Measurements from ENCODE around the gene RHAG. TPM values are rescaled to one million over a fixed set of nuclear protein-coding genes. Genes with fewer than 3 reads are reported as not detected.

RHAG gene
- total and polyA plus RNA-seq, 2 experiments from 2014 or later = not detected

DNA sequence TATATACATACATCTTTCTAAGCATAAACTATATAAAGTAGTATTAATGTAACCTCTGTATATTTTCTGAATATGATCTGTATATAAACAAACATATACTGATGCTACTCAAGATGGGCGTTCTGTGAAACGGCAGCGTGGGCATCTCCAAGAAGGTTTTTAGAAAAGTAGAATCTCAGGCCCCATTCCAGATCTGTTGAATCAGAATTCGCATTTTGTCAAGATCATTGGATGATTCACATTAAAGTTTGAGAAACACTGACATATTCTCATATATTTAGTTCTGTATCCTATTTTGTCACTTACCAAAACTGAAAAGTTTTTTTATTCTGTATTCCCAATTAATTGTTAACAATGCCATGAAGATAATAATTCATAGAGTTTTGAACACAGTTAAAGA lies 80.7 kb downstream of the RHAG start:
- Mint-ChIP-seq H3K27ac (no peak overlapping the region), H3K27me3 (ENCODE audit: insufficient read depth, low read depth, poor library complexity) (peaks cover 23% of the 10 kb centered on the region), H3K9me3 (no peaks in the 10 kb centered on the region), H3K36me3 (ENCODE audit: low read depth) (peaks cover 40% of the 10 kb centered on the region), H3K4me3 (no peak overlapping the region), H3K4me1 (peaks cover 36% of the 10 kb centered on the region)
- Histone ChIP-seq H3F3A (replicated peaks; ENCODE audit: low read depth) (peaks cover 4% of the 10 kb centered on the region), H3K4me3 (no peak overlapping the region), H3K27ac (ENCODE audit: low read depth) (no peak overlapping the region), H2AFZ (no peak overlapping the region), H3K79me2 (replicated peaks; ENCODE audit: insufficient read depth) (peaks cover 13% of the 10 kb centered on the region; the same call in 1 of the 2 replicates), H4K20me1 (replicated peaks; ENCODE audit: insufficient read depth) (no peaks in the 10 kb centered on the region; the same call in 1 of the 2 replicates), H3K4me2 (no peak overlapping the region), H3K27me3 (ENCODE audit: insufficient read depth) (peaks cover 97% of the 10 kb centered on the region), H3K9me2 (ENCODE audit: insufficient read depth) (no peaks in the 10 kb centered on the region), H3K4me1 (ENCODE audit: insufficient read depth) (peaks cover 26% of the 10 kb centered on the region), H3K36me3 (ENCODE audit: insufficient read depth) (no peaks in the 10 kb centered on the region)
- no peak for DNase-seq (ENCODE audit: low spot score)
- no peak for TF ChIP-seq JUNB (IDR thresholded peaks at IDR 0.05; ENCODE audit: unreplicated experiment)
- TF ChIP-seq, protein P1, sequence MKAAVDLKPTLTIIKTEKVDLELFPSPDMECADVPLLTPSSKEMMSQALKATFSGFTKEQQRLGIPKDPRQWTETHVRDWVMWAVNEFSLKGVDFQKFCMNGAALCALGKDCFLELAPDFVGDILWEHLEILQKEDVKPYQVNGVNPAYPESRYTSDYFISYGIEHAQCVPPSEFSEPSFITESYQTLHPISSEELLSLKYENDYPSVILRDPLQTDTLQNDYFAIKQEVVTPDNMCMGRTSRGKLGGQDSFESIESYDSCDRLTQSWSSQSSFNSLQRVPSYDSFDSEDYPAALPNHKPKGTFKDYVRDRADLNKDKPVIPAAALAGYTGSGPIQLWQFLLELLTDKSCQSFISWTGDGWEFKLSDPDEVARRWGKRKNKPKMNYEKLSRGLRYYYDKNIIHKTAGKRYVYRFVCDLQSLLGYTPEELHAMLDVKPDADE (IDR thresholded peaks at IDR 0.05) = no peak
- TF ChIP-seq CREB1 (CRISPR knock-in tag; IDR thresholded peaks at IDR 0.05; ENCODE audit: low read depth) = no peak
- no peak for TF ChIP-seq ZNF331 (CRISPR knock-in tag; IDR thresholded peaks at IDR 0.05; ENCODE audit: low read depth)
- TF ChIP-seq, protein P2, sequence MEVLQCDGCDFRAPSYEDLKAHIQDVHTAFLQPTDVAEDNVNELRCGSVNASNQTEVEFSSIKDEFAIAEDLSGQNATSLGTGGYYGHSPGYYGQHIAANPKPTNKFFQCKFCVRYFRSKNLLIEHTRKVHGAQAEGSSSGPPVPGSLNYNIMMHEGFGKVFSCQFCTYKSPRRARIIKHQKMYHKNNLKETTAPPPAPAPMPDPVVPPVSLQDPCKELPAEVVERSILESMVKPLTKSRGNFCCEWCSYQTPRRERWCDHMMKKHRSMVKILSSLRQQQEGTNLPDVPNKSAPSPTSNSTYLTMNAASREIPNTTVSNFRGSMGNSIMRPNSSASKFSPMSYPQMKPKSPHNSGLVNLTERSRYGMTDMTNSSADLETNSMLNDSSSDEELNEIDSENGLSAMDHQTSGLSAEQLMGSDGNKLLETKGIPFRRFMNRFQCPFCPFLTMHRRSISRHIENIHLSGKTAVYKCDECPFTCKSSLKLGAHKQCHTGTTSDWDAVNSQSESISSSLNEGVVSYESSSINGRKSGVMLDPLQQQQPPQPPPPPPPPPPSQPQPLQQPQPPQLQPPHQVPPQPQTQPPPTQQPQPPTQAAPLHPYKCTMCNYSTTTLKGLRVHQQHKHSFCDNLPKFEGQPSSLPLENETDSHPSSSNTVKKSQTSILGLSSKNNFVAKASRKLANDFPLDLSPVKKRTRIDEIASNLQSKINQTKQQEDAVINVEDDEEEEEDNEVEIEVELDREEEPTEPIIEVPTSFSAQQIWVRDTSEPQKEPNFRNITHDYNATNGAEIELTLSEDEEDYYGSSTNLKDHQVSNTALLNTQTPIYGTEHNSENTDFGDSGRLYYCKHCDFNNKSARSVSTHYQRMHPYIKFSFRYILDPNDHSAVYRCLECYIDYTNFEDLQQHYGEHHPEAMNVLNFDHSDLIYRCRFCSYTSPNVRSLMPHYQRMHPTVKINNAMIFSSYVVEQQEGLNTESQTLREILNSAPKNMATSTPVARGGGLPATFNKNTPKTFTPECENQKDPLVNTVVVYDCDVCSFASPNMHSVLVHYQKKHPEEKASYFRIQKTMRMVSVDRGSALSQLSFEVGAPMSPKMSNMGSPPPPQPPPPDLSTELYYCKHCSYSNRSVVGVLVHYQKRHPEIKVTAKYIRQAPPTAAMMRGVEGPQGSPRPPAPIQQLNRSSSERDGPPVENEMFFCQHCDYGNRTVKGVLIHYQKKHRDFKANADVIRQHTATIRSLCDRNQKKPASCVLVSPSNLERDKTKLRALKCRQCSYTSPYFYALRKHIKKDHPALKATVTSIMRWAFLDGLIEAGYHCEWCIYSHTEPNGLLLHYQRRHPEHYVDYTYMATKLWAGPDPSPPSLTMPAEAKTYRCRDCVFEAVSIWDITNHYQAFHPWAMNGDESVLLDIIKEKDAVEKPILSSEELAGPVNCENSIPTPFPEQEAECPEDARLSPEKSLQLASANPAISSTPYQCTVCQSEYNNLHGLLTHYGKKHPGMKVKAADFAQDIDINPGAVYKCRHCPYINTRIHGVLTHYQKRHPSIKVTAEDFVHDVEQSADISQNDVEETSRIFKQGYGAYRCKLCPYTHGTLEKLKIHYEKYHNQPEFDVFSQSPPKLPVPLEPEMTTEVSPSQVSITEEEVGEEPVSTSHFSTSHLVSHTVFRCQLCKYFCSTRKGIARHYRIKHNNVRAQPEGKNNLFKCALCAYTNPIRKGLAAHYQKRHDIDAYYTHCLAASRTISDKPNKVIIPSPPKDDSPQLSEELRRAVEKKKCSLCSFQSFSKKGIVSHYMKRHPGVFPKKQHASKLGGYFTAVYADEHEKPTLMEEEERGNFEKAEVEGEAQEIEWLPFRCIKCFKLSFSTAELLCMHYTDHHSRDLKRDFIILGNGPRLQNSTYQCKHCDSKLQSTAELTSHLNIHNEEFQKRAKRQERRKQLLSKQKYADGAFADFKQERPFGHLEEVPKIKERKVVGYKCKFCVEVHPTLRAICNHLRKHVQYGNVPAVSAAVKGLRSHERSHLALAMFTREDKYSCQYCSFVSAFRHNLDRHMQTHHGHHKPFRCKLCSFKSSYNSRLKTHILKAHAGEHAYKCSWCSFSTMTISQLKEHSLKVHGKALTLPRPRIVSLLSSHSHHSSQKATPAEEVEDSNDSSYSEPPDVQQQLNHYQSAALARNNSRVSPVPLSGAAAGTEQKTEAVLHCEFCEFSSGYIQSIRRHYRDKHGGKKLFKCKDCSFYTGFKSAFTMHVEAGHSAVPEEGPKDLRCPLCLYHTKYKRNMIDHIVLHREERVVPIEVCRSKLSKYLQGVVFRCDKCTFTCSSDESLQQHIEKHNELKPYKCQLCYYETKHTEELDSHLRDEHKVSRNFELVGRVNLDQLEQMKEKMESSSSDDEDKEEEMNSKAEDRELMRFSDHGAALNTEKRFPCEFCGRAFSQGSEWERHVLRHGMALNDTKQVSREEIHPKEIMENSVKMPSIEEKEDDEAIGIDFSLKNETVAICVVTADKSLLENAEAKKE (CRISPR knock-in tag; IDR thresholded peaks at IDR 0.05) = no peak
- TF ChIP-seq, protein P3, sequence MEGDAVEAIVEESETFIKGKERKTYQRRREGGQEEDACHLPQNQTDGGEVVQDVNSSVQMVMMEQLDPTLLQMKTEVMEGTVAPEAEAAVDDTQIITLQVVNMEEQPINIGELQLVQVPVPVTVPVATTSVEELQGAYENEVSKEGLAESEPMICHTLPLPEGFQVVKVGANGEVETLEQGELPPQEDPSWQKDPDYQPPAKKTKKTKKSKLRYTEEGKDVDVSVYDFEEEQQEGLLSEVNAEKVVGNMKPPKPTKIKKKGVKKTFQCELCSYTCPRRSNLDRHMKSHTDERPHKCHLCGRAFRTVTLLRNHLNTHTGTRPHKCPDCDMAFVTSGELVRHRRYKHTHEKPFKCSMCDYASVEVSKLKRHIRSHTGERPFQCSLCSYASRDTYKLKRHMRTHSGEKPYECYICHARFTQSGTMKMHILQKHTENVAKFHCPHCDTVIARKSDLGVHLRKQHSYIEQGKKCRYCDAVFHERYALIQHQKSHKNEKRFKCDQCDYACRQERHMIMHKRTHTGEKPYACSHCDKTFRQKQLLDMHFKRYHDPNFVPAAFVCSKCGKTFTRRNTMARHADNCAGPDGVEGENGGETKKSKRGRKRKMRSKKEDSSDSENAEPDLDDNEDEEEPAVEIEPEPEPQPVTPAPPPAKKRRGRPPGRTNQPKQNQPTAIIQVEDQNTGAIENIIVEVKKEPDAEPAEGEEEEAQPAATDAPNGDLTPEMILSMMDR (conservative IDR thresholded peaks at IDR 0.05; ENCODE audit: low read depth in 2 of 2) = no peak
- TF ChIP-seq EZH2phosphoT487 (IDR thresholded peaks at IDR 0.05; ENCODE audit: unreplicated experiment) = no peak
- TF ChIP-seq, protein P4, sequence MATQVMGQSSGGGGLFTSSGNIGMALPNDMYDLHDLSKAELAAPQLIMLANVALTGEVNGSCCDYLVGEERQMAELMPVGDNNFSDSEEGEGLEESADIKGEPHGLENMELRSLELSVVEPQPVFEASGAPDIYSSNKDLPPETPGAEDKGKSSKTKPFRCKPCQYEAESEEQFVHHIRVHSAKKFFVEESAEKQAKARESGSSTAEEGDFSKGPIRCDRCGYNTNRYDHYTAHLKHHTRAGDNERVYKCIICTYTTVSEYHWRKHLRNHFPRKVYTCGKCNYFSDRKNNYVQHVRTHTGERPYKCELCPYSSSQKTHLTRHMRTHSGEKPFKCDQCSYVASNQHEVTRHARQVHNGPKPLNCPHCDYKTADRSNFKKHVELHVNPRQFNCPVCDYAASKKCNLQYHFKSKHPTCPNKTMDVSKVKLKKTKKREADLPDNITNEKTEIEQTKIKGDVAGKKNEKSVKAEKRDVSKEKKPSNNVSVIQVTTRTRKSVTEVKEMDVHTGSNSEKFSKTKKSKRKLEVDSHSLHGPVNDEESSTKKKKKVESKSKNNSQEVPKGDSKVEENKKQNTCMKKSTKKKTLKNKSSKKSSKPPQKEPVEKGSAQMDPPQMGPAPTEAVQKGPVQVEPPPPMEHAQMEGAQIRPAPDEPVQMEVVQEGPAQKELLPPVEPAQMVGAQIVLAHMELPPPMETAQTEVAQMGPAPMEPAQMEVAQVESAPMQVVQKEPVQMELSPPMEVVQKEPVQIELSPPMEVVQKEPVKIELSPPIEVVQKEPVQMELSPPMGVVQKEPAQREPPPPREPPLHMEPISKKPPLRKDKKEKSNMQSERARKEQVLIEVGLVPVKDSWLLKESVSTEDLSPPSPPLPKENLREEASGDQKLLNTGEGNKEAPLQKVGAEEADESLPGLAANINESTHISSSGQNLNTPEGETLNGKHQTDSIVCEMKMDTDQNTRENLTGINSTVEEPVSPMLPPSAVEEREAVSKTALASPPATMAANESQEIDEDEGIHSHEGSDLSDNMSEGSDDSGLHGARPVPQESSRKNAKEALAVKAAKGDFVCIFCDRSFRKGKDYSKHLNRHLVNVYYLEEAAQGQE (IDR thresholded peaks at IDR 0.05; ENCODE audit: unreplicated experiment) = no peak
- no peak for TF ChIP-seq EZH2 (IDR thresholded peaks at IDR 0.05; ENCODE audit: low read depth, unreplicated experiment)
- no peak for TF ChIP-seq NANOG (IDR thresholded peaks at IDR 0.05; ENCODE audit: borderline replicate concordance)
- no peak for TF ChIP-seq STAT1 (IDR thresholded peaks at IDR 0.05; ENCODE audit: unreplicated experiment)
- TF ChIP-seq POLR2AphosphoS5 (IDR thresholded peaks at IDR 0.05; ENCODE audit: low read depth) = no peak
- no peak for TF ChIP-seq ZNF114 (CRISPR knock-in tag; IDR thresholded peaks at IDR 0.05)
- no peak for ATAC-seq

Data from GM23338 (cell line).